ENCODE results near the gene PCLO. TPM values are rescaled to one million over a fixed set of nuclear protein-coding genes. Genes with fewer than 3 reads are reported as not detected.
"Not testable (repeated sequence)": the region's sequence is repeated elsewhere in the genome, so short reads cannot be mapped to it uniquely, and the experiment has no call there.

The PCLO gene
- total and polyA plus RNA-seq, 4 donors: 19.7 to 53.5 (median 30.3) TPM

DNA sequence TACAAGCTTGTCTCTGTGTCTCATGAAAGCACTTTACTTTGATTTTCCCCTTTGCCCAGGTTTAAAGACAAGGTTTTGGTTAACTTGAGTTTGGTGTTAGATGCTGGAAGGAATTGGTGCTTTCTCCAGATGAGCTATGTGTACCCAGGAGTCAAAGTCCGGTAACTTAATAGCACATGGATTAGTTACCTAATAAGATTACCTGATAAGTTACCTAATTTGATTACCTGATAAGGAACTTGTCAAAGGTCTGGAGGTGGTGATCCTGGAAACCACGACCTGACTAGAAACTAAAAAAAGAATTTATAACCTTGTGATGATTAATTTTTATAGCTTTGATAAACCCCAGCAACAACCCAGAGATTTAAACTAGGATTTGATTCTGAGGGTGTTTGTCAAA, 449.2 kb downstream of the PCLO start:
- no peaks in the 10 kb centered on the region for H3K36me3 ChIP-seq (ENCODE audit: control insufficient read depth, insufficient read depth, low read length)
- no peak for DNase-seq (ENCODE audit: low read depth in 4 of 6, low spot score in 6 of 6)
- WGBS (ENCODE audit: insufficient coverage): no CpG with 5 or more reads among the region's 2 CpGs
- H3K4me3 ChIP-seq (ENCODE audit: low read depth, low read length): no peak overlapping the region
- no peak overlapping the region for H3K27ac ChIP-seq (ENCODE audit: low read depth, low read length)
- no peaks in the 10 kb centered on the region for H3K9me3 ChIP-seq (ENCODE audit: control insufficient read depth, insufficient read depth, low read length)
- H3K27me3 ChIP-seq (ENCODE audit: control insufficient read depth, insufficient read depth, low read length): no peaks in the 10 kb centered on the region
- no peaks in the 10 kb centered on the region for H3K4me1 ChIP-seq (ENCODE audit: control insufficient read depth, insufficient read depth, low read length)

DNA sequence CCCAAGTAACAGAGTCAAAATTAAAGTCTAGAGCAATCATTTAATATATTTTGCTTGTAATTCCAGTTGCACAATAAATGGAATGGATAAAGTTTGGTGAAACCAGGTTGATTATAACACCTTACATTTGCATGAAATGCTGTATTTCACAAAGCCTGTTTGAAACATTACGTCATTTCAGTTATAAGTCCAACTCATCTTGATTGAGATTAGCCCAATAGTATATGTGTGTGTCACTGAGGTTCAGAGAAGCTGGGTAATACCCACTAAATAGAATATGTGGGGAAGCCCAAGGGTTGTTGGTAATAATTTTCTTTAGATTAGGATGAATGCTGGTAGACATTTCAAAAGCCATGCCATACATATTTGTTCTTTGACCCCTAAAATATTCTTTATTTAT, 456.3 kb downstream of the PCLO start:
- not testable (repeated sequence) for H3K4me1 ChIP-seq (ENCODE audit: control insufficient read depth, insufficient read depth, low read length); H3K9me3 ChIP-seq (ENCODE audit: control insufficient read depth, insufficient read depth, low read length); H3K27me3 ChIP-seq (ENCODE audit: control insufficient read depth, insufficient read depth, low read length); H3K27ac ChIP-seq (ENCODE audit: low read depth, low read length); DNase-seq (ENCODE audit: low read depth in 4 of 6, low spot score in 6 of 6); H3K36me3 ChIP-seq (ENCODE audit: control insufficient read depth, insufficient read depth, low read length); H3K4me3 ChIP-seq (ENCODE audit: low read depth, low read length)
- no CpG with 5 or more reads among the region's 1 CpG for WGBS (ENCODE audit: insufficient coverage)

DNA sequence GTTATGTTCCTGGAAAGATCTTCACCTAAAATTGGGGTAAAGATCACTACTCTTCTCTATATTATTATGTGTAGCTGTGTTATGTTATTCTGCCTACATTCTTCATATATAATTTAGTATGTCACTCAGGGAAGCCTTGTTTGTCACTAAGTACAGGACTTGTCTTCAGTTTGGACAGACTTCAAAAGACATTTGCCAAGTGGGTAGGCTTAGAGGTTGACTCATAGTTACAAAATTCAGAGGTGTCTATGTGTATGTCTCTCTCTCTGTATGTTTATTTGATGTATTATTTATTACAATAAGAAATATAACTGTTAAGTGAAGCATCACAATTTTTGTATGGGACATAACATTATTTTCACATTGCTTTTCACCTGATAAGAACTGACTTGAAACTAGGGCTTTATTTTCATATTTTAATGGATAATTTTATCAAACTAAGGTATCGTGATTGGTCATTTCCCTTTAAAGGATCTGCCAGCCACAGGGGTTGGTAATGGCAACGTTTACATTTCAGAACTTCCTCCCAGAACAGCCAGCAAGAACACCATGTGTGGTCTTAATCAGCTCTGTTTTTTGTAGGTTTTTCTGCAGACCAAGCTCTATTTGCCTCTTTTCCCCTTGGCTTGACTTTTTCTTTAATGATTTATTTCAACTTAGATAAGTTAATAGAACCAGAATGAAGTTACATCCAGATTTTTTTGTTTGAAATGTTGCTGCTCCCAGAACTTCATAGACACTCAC, 457.0 kb downstream of the PCLO start:
- no peaks in the 10 kb centered on the region for H3K9me3 ChIP-seq (ENCODE audit: control insufficient read depth, insufficient read depth, low read length)
- H3K4me1 ChIP-seq (ENCODE audit: control insufficient read depth, insufficient read depth, low read length): no peaks in the 10 kb centered on the region
- H3K36me3 ChIP-seq (ENCODE audit: control insufficient read depth, insufficient read depth, low read length): no peaks in the 10 kb centered on the region
- no peaks in the 10 kb centered on the region for H3K27me3 ChIP-seq (ENCODE audit: control insufficient read depth, insufficient read depth, low read length)
- no peak overlapping the region for H3K4me3 ChIP-seq (ENCODE audit: low read depth, low read length)
- WGBS (ENCODE audit: insufficient coverage): 43% methylated on average over 2 of the region's 2 CpGs
- H3K27ac ChIP-seq (ENCODE audit: low read depth, low read length): no peak overlapping the region
- no peak for DNase-seq (ENCODE audit: low read depth in 4 of 6, low spot score in 6 of 6)

DNA sequence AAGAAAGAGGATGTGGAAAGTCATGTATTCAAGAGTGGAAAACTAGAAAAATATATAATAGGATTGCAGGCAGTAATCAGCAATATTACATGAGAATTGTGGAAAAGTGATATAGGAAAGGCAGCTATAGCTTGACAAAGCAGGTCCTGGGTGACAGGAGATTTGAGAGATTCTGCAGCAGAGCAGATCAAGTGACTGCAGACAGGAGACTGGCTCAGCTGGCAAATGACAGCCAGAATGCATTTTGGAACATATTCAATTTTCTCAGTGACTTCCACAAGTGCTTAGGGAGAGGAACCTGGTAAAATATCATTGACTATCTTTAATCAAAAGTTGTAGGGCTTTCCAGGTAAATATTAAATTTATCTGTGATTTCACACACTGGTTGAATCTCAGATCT, 458.6 kb downstream of the PCLO start:
- Histone ChIP-seq H3K36me3 (ENCODE audit: control insufficient read depth, insufficient read depth, low read length) (no peaks in the 10 kb centered on the region), H3K27me3 (ENCODE audit: control insufficient read depth, insufficient read depth, low read length) (no peaks in the 10 kb centered on the region), H3K9me3 (ENCODE audit: control insufficient read depth, insufficient read depth, low read length) (no peaks in the 10 kb centered on the region), H3K4me1 (ENCODE audit: control insufficient read depth, insufficient read depth, low read length) (no peaks in the 10 kb centered on the region), H3K4me3 (ENCODE audit: low read depth, low read length) (no peak overlapping the region), H3K27ac (ENCODE audit: low read depth, low read length) (no peak overlapping the region)
- DNase-seq (ENCODE audit: low read depth in 4 of 6, low spot score in 6 of 6): peak in 2 of 6 donors; percentile 48 to 58

Small RNA genes within 50 kb of the gene (small RNA-seq; reads per million reads assigned to genes)
- gene RNA5SP235 (ENCODE audit: low replicate concordance): 0.22 reads per million, percentile 11 among the genes with 10 or more reads in this experiment
